GM19468 (cell line): ENCODE data around the gene SRF.

Source experiments
- ATAC-seq: cut with Tn5 transposase; IDR thresholded peaks from one replicate; pipeline ENCODE4 v1.9.1; 2021; ENCODE audit warnings: mild to moderate bottlenecking, moderate library complexity, moderate number of reproducible peaks; ENCODE audit not compliant: unreplicated experiment; ENCODE audit errors: extremely low read depth

Gene SRF

GRCh38 chr6:43180985-43181384 lies 9.9 kb downstream of the SRF start:
- no peak for ATAC-seq

GRCh38 chr6:43181621-43181941 lies 10.5 kb downstream of the SRF start:
- no peak for ATAC-seq

GRCh38 chr6:43181942-43182860 lies 11.1 kb downstream of the SRF start, which contains the start of gene CUL9:
Gene CUL9, plus strand, starts transcription at chr6:43182196. Its CDS starts 2,115 bp downstream, at chr6:43184311.
- peak; percentile 78 for ATAC-seq

- ATAC-seq: no peak
Measured at GRCh38 chr6:43183441-43183840, 12.4 kb downstream of the SRF start.

GRCh38 chr6:43184268-43184985 lies 13.4 kb downstream of the SRF start:
- ATAC-seq: no peak

GRCh38 chr6:43185391-43185985 lies 14.4 kb downstream of the SRF start:
- ATAC-seq: no peak

GRCh38 chr6:43186019-43186418 lies 14.9 kb downstream of the SRF start:
- ATAC-seq: no peak

GRCh38 chr6:43186706-43187105 lies 15.6 kb downstream of the SRF start:
- no peak for ATAC-seq

GRCh38 chr6:43187821-43188220 lies 16.8 kb downstream of the SRF start:
- no peak for ATAC-seq

GRCh38 chr6:43188426-43188825 lies 17.4 kb downstream of the SRF start:
- ATAC-seq: no peak

- ATAC-seq: no peak
Measured at GRCh38 chr6:43189776-43190304, 18.8 kb downstream of the SRF start.

- ATAC-seq: no peak
Measured at GRCh38 chr6:43192911-43193310, 21.8 kb downstream of the SRF start.

- ATAC-seq: no peak
Measured at GRCh38 chr6:43193929-43194328, 22.9 kb downstream of the SRF start.

- no peak for ATAC-seq
Measured at GRCh38 chr6:43196337-43196736, 25.3 kb downstream of the SRF start.

GRCh38 chr6:43199912-43200311 lies 28.8 kb downstream of the SRF start:
- ATAC-seq: no peak

- ATAC-seq: no peak
Measured at GRCh38 chr6:43200541-43200940, 29.5 kb downstream of the SRF start.

- no peak for ATAC-seq
Measured at GRCh38 chr6:43202451-43202850, 31.4 kb downstream of the SRF start.

GRCh38 chr6:43203029-43203717 lies 32.1 kb downstream of the SRF start:
- ATAC-seq: no peak

- ATAC-seq: no peak
Measured at GRCh38 chr6:43203718-43204095, 32.6 kb downstream of the SRF start.
